Hepatocyte (in vitro differentiated cells): ENCODE data around the gene MUCL1. TPM values are rescaled to one million over a fixed set of nuclear protein-coding genes. Genes with fewer than 3 reads are reported as not detected.

Source experiments
- DNase-seq: peaks from one replicate; pipeline ENCODE4 v3.0.0-alpha.2; 2016; ENCODE audit warnings: low spot score
- H2AFZ ChIP-seq: fragments of 200-600 bp; sonication (generic); 2 replicates; pipeline ENCODE4 v1.6.0; 2016; ENCODE audit warnings: antibody characterized with exemption, mild to moderate bottlenecking
- H3K27ac ChIP-seq: fragments of 200-600 bp; sonication (generic); 2 replicates; pipeline ENCODE4 v1.5.1; 2016; ENCODE audit warnings: mild to moderate bottlenecking
- H3K27me3 ChIP-seq: fragments of 200-600 bp; sonication (generic); 2 replicates; pipeline ENCODE4 v1.6.1; 2016
- H3K36me3 ChIP-seq: fragments of 200-600 bp; sonication (generic); replicated peaks from 2 replicates; pipeline ENCODE4 v1.5.1; 2016; ENCODE audit warnings: low read depth; ENCODE audit not compliant: insufficient read depth
- H3K4me1 ChIP-seq: fragments of 200-600 bp; sonication (generic); 2 replicates; pipeline ENCODE4 v1.5.1; 2016; ENCODE audit warnings: mild to moderate bottlenecking, moderate library complexity; ENCODE audit not compliant: insufficient read depth
- H3K4me2 ChIP-seq: fragments of 200-600 bp; sonication (generic); 2 replicates; pipeline ENCODE4 v1.6.0; 2016
- H3K4me3 ChIP-seq: fragments of 200-600 bp; sonication (generic); 2 replicates; pipeline ENCODE4 v1.5.1; 2016; ENCODE audit warnings: mild to moderate bottlenecking
- H3K79me2 ChIP-seq: fragments of 200-600 bp; sonication (generic); 2 replicates; pipeline ENCODE4 v1.6.0; 2017; ENCODE audit warnings: mild to moderate bottlenecking
- H3K9me2 ChIP-seq: fragments of 200-600 bp; sonication (generic); replicated peaks from 2 replicates; pipeline ENCODE4 v1.6.0; 2017; ENCODE audit warnings: mild to moderate bottlenecking; ENCODE audit not compliant: insufficient read depth
- H3K9me3 ChIP-seq: fragments of 200-600 bp; sonication (generic); 2 replicates; pipeline ENCODE4 v1.5.1; 2016; ENCODE audit warnings: low read depth, mild to moderate bottlenecking
- H4K20me1 ChIP-seq: fragments of 200-600 bp; sonication (generic); 2 replicates; pipeline ENCODE4 v1.6.0; 2016; ENCODE audit warnings: mild to moderate bottlenecking; ENCODE audit not compliant: insufficient read depth, poor library complexity, severe bottlenecking
- EZH2 ChIP-seq: fragments of 200-600 bp; sonication (generic); IDR thresholded peaks from 2 replicates; pipeline ENCODE4 v1.6.1; 2016; ENCODE audit warnings: antibody characterized with exemption, mild to moderate bottlenecking, borderline replicate concordance
- EZH2phosphoT487 ChIP-seq: fragments of 200-600 bp; sonication (generic); IDR thresholded peaks from one replicate; pipeline ENCODE4 v1.6.1; 2018; ENCODE audit warnings: antibody characterized with exemption, mild to moderate bottlenecking, low read depth, moderate library complexity; ENCODE audit not compliant: unreplicated experiment, severe bottlenecking
- WGBS: methylation state at CpG from one replicate; pipeline ENCODE4 v1.1.6; 2016; ENCODE audit warnings: low lambda C conversion rate; ENCODE audit errors: missing lambda C conversion rate; 5-methylcytosine and 5-hydroxymethylcytosine counted together
- polyA plus RNA-seq: library from polyadenylated mRNA; unstranded; fragments of >200 nt; fragmentation: Nextera tagmentation; extraction: Ambion mirVana; gene quantifications from 2 replicates; pipeline ENCODE4 v1.2.1, GENCODE V29; 2016
- total RNA-seq: library from RNA; depleted of rRNA; stranded (reverse); fragments of >200 nt; gene quantifications from 2 replicates; pipeline ENCODE4 v1.2.3, GENCODE V29; 2014
- TF ChIP-seq, protein P1 (sequence below): fragments of 200-600 bp; sonication (generic); IDR thresholded peaks from 2 replicates; pipeline ENCODE4 v1.5.1; 2016; ENCODE audit warnings: antibody characterized with exemption, mild to moderate bottlenecking; ENCODE audit not compliant: poor library complexity

MUCL1 gene
- total and polyA plus RNA-seq, 2 experiments from 2014 or later: not detected

DNA sequence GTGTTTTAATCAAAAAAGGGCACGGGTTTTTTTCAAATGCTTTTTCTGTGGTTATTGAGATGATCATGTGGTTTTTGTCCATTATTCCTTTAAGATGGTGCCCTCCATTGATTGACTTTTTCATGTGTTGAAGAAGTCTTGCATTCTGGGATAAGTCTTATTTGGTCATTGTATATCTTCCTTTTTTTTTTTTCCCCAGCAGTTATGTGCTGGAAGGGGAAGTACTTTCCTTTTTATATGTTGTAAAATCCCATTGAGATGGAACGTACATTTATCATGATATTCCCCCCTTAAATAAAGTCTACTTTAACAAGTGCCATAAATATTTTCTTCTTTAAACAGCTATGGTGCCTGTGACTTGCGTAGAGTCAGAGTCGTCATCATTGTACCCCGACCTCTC is 24.8 kb upstream of the MUCL1 start:
- Histone ChIP-seq H3K4me3 (no peak overlapping the region), H3K4me2 (no peak overlapping the region), H3K79me2 (no peaks in the 10 kb centered on the region), H3K36me3 (no peaks in the 10 kb centered on the region), H3K4me1 (no peaks in the 10 kb centered on the region), H3K27ac (no peak overlapping the region), H4K20me1 (no peaks in the 10 kb centered on the region), H3K9me2 (no peaks in the 10 kb centered on the region), H3K27me3 (no peaks in the 10 kb centered on the region), H3K9me3 (no peaks in the 10 kb centered on the region), H2AFZ (no peak overlapping the region)
- WGBS: 86% methylated on average over 5 of the region's 5 CpGs
- TF ChIP-seq EZH2phosphoT487 (no peak), EZH2 (no peak)
- TF ChIP-seq, protein P1, sequence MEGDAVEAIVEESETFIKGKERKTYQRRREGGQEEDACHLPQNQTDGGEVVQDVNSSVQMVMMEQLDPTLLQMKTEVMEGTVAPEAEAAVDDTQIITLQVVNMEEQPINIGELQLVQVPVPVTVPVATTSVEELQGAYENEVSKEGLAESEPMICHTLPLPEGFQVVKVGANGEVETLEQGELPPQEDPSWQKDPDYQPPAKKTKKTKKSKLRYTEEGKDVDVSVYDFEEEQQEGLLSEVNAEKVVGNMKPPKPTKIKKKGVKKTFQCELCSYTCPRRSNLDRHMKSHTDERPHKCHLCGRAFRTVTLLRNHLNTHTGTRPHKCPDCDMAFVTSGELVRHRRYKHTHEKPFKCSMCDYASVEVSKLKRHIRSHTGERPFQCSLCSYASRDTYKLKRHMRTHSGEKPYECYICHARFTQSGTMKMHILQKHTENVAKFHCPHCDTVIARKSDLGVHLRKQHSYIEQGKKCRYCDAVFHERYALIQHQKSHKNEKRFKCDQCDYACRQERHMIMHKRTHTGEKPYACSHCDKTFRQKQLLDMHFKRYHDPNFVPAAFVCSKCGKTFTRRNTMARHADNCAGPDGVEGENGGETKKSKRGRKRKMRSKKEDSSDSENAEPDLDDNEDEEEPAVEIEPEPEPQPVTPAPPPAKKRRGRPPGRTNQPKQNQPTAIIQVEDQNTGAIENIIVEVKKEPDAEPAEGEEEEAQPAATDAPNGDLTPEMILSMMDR: no peak
- DNase-seq: no peak

- DNase-seq: no peak
These were observed 24.1 kb upstream of the MUCL1 start for GRCh38 chr12:54830199-54830598.

GRCh38 chr12:54831631-54832030 is 22.7 kb upstream of the MUCL1 start:
- H3K4me1 ChIP-seq: no peaks in the 10 kb centered on the region
- H3K4me3 ChIP-seq: no peak overlapping the region
- no peaks in the 10 kb centered on the region for H3K9me2 ChIP-seq
- 93% methylated on average over 1 of the region's 1 CpG for WGBS
- no peak overlapping the region for H2AFZ ChIP-seq
- no peaks in the 10 kb centered on the region for H3K27me3 ChIP-seq
- no peaks in the 10 kb centered on the region for H3K36me3 ChIP-seq
- H3K9me3 ChIP-seq: no peaks in the 10 kb centered on the region
- no peak for DNase-seq
- H3K27ac ChIP-seq: no peak overlapping the region
- no peak for TF ChIP-seq EZH2phosphoT487
- no peak for TF ChIP-seq EZH2
- TF ChIP-seq, protein P1: no peak
- H4K20me1 ChIP-seq: no peaks in the 10 kb centered on the region
- H3K79me2 ChIP-seq: no peaks in the 10 kb centered on the region
- H3K4me2 ChIP-seq: no peak overlapping the region

More at GRCh38 chr12:54830199-54830598, 24.1 kb upstream of the MUCL1 start:
- H3K79me2 ChIP-seq: no peaks in the 10 kb centered on the region
- H3K4me3 ChIP-seq: no peak overlapping the region
- no peak for TF ChIP-seq EZH2phosphoT487
- TF ChIP-seq EZH2: no peak
- TF ChIP-seq, protein P1: no peak
- no peak overlapping the region for H2AFZ ChIP-seq
- no peaks in the 10 kb centered on the region for H3K27me3 ChIP-seq
- H3K4me2 ChIP-seq: no peak overlapping the region
- H3K9me2 ChIP-seq: no peaks in the 10 kb centered on the region
- no peak overlapping the region for H3K27ac ChIP-seq
- no peaks in the 10 kb centered on the region for H3K4me1 ChIP-seq
- H3K9me3 ChIP-seq: no peaks in the 10 kb centered on the region
- no peaks in the 10 kb centered on the region for H3K36me3 ChIP-seq
- H4K20me1 ChIP-seq: no peaks in the 10 kb centered on the region
